ENCODE data around the gene GRK5.

Gene GRK5

GRCh38 chr10:119189811-119190282 is 17.5 kb upstream of the GRK5 start:
- TF ChIP-seq CTCF (conservative IDR thresholded peaks at IDR 0.05), result no peak
- H3K27ac ChIP-seq, result no peak overlapping the region

GRCh38 chr10:119190353-119190752 is 17.0 kb upstream of the GRK5 start:
- no peak for TF ChIP-seq CTCF (conservative IDR thresholded peaks at IDR 0.05)
- no peak overlapping the region for H3K27ac ChIP-seq

DNA sequence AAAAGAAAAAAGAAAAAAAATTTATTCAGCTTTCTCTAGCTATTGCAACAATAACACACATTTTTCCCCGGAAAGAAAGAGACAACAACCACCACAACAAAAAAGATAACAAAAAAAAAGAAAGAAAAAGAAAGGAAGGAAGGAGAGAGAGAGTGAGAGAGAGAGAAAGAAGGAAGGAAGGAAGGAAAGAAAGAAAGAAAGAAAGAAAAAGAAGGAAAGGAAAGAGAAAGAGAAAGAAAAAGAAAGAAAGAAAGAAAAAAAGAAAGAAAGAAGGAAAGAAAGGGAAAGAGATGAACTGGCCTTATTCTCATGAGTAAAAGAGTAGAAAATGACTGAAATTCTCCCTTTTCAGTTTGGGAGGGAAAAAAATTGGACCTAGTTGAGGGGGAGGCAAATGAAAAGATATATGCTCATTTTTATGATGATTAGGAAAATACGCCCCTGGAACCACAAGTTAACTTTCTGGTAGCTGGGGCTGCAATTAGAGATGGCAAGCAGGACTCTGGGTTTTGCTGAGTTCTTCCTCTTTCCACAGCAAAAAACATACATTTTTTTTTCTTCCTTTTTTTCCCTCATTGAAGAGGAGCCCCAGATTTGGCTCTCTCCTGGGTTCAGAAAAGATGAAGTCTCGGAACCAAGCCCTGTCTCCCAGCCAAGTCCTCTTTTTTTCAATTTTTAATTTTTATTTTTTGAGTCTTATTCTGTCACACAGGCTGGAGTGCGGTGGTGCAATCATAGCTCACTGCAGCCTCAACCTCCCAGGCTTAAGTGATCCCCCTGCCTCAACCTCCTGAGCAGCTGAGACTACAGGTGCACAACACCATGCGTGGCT is 16.2 kb upstream of the GRK5 start:
- TF ChIP-seq CTCF (conservative IDR thresholded peaks at IDR 0.05), result no peak
- no peak overlapping the region for H3K27ac ChIP-seq

GRCh38 chr10:119191881-119192280 is 15.5 kb upstream of the GRK5 start:
- TF ChIP-seq CTCF (conservative IDR thresholded peaks at IDR 0.05), result no peak
- no peak overlapping the region for H3K27ac ChIP-seq

- H3K27ac ChIP-seq, result no peak overlapping the region
- TF ChIP-seq CTCF (conservative IDR thresholded peaks at IDR 0.05), result no peak
Measured at GRCh38 chr10:119197921-119198320, 9.4 kb upstream of the GRK5 start.

DNA sequence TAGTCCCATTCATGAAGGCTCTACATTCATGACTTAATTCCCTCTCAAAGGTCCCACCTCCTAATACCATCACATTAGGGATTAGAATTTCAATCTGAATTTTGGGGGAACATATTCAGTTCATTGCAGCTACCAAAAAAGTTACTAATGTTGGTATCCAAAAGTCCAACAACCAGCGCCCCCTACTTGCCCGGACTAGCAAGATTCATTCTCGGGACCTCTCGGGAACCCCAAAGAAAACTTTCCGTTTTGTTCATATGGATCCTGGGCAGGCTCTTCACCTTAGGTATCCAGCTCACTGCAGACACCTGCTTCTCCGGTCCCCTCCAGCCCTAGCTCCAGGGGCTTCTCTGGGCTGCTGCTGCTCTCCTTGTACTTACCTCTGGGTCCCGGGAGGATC is 8.9 kb upstream of the GRK5 start:
- H3K27ac ChIP-seq, result no peak overlapping the region
- no peak; the same call in 1 of the 2 replicates for TF ChIP-seq CTCF (conservative IDR thresholded peaks at IDR 0.05)

DNA sequence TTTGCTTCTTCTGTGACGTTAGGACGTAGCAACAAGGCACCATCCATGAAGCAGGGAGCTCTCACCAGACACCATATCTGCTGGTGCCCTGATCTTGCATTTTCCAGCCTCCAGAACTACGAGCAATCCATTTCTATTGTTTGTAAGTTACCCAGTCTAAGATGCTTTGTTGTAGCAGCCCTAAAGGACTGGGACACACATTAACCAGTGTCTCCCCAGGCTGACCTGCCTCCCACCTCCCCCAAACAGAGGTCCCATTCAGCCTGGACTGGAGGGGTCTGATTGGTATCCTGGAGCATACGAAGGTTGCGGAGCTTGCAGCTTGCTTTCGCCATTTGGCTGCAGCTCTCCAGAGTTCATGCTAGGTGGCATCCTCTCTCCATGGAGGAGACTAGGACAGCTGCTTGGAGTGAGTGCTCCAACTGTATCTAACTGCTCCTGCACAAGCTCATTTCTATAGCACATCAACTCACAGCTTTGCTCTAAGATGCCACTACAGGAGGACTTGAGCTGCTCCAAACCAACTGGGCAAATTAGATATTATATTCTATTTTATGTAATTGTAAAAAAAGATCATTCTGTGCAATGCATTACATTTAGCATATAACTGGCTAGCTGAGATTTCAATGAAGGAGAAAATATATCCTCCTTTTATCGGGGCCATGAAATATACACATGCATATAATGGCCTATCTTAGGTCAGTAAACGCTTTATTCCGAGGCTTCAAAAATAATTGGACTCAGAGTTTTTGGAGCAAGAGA is 8.0 kb upstream of the GRK5 start:
- no peak overlapping the region for H3K27ac ChIP-seq
- peak; percentile 83 for TF ChIP-seq CTCF (conservative IDR thresholded peaks at IDR 0.05)
